D341Med (cell line): ENCODE measurements around the gene CAMK2D.
"Not testable (repeated sequence)": the region's sequence is repeated elsewhere in the genome, so short reads cannot be mapped to it uniquely, and the experiment has no call there.

ENCODE experiments used
- DNase-seq: peaks from one replicate; pipeline ENCODE4 v3.0.0; 2012; ENCODE audit warnings: low spot score

Gene CAMK2D

DNA sequence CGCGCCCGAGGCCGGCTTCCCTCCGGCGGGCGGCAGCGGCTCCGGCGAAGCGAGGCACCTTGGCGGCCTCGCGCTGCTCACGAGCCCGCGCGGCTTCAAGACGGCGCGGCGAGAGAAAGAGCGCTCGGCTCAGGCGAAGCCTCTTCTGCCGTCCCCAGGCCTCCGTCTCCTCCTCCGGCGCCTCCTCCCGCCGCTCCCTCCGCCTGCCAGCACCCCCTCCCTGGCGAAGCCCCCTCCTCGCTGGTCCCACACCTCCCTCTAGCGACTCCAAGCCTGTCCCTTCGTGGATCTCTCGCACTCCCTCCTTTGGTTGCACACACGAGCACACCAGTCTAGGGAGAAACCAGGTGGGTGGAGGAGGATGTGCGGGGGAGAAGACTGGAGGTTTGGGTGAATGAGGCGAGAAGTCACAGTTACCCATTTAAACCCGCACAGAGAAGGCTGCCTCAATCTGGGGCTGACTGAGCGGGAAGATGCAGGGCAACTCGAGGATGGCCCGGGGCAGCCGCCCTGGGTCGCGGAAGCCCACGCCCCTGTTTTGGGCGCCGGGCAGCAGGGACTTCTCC, at the start of gene CAMK2D:
TSS of gene CAMK2D (minus strand) at position 119 of the 566 bp plus-strand sequence. CDS start 670 bp downstream, outside the sequence.
- peak; percentile 84 for DNase-seq

DNA sequence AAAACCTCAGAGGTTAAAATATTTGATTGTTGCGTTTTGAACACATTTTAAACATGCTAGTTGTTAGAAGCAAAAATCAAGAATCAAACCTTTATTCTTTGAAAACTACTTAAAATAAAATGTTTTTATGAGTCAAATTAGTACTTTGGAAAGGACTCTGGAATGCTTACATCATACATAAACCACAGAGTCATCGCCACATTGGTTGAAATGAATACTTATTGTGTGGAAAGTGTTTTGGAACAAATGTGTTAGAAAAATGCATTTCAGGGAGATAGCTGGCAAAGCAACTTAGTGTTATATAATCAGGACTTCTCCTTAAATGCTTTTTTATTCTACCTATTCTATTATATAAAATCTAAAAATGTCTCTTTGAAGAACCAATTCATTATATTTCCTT, 49.4 kb upstream of the CAMK2D start:
- DNase-seq: no peak

DNA sequence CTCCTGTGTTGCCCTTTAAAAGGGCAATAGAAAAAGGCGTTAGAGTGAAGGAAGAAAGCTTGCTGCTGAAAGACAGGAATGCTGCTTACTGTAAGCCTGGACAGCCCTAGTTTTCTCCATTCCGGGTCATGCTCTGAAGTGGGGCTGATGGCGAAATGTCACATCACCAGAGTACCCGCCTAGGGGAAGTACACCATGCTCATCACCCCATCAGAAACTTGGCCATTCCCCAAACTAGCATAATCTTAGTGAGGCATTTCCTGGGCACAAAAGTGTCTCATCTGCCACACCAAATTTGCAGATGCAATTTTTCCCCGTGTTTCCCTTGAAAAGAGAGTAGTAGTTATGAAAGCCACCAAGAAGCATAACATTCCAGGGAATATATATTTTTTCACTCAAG, 47.8 kb upstream of the CAMK2D start:
- no peak for DNase-seq

DNA sequence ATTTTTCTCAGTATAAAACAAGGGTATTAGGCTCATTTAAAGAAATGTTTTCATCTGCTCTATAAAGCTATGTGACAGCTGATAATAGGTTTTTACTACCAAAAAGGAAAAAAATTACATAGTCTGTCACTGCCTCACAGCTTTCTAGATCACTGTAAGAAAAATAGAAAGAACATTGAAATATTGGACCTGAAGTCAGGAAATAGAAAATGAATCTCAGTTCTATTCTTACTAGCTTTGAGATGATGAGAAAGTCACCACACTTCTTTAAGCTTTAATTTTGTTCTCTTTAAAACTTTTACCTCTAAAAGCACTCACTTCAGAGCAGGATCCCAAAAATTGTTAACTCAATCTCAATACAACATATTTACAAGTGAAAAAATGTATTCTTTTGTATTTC, 45.3 kb upstream of the CAMK2D start:
- DNase-seq: no peak

DNA sequence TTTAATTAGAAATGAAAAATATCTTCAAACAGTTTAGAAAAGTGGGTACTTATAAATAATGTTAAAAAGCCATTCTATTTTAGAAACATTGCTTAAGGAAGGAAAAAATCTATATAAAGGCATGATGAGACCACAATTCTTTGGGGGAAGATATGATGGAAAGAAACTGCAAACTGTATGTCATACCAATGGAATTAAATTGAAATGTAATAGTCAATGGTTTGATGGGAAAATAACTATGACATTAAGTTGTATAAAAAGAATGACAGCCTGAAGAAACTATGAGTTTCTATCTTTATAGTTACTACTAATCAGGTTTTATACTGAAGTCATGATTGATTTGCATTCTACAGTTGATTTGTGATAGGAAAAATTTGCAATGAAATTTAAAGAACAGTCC, 40.3 kb upstream of the CAMK2D start:
- no peak for DNase-seq

DNA sequence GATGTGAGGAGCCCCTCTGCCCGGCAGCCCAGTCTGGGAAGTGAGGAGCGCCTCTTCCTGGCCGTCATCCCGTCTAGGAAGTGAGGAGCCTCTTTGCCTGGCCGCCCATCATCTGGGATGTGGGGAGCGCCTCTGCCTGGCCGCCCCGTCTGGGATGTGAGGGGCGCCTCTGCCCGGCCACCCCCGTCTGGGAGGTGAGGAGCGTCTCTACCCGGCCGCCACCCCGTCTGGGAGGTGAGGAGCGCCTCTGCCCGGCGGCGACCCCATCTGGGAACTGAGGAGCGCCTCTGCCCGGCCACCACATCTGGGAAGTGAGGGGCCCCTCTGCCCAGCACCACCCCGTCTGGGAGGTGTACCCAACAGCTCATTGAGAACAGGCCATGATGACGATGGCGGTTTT, 34.8 kb upstream of the CAMK2D start:
- DNase-seq: not testable (repeated sequence)

DNA sequence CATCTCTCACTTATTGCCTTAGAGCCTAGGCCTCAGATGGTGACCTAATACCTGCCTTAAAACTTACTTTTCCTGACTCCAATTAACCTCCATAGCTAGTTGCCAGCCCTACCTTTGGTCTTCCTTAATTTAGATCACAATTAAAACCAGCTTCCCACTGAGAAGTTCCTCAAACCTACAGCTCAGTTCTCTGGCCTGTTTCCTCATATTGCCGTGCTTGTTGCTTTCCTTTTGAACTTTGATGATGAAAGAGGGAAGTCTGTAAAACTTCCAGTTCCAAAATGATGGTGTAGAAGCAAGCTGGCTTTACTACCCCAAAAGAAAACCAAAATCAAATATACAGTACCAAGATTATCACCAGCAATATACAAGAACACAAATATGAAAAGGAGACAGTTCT, 28.9 kb upstream of the CAMK2D start:
- no peak for DNase-seq

DNA sequence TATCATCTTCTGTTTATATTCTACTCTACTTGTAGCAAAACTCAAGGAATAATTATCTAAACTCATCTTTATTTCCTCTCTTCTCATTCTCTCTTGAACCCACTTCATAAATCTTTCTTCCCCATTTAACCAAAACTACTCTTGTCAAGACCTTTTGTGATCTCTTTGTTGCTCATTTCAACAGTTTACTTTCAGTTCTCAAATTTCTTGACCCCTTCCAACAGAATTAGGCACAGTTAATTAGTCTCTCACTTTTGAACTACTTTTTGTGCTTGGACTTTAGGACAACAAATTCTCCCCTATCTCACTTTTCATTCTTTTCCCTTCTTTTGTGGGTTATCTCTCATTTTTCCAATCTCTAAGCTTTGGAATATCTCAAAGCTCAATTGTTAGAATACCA, 27.4 kb upstream of the CAMK2D start:
- no peak for DNase-seq

DNA sequence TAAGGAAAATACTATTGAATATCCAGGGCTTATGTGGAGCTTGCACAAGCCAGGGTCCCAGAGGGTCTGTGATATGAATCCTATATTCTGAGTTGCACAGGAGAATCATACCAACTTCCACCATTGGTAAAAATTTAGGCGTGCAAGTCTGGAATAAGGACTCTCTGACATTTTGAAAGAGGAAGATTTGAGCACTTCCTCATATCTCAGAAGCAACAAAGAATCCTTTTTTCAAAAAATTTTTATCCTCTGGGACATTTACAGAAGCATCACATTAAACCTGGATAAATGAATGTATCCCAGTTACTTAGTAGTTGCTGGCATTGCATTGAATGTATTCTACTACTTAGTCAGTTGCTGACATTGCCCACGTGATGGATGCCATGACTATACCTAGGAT, 24.2 kb upstream of the CAMK2D start:
- DNase-seq: no peak

DNA sequence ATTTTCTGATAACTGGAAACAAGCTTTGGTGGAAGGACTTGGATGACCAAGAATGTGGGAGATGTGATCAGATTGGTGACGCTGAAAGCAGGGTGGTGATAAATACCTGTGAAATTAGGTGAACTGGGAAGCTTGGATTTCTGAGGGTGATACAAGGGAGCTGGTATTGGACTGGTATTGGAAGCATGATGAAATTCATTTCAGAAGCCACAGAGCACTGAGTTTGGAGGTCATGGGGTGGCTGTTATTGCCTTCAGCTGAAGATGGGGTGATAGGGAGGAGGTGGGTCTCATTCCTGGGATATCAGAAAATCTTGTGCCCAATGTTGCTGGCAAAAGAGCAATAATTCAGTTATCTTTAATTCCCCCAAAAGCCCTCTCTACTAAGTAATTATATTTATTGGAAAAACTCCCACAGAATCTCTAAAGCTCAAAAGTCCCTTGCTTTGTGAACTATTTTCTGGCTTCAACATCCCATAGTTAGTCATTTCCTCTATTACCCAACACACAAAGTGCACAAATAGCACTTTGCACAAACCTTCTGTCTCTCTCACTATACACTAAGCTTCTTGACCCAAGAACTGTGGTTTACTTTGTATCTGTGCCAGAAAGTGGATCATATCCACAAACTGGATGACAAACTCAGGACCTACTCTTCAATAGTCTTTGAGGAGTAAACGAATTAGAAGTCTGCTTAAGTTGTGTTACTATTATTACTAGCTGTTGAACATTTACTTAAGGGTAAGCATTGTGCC, 23.1 kb upstream of the CAMK2D start:
- DNase-seq: no peak

DNA sequence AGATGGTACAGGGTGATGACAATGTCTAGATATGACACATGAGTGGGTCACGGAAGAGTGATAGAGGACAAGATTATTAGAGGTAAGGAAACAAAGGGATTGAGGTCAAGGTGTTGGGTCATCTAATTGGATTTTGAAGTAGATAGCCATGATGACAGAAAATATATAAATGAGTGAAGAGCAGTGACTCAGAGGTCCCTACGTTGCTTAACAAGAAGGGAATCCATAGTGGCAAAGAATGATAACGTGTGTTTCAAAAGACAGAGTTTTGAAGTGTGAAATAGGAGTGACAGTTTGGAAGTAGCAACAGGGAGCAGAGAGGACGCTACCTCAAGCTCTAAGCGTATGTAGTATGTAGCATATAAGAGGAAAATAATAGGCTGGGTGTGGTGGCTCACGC, 22.2 kb upstream of the CAMK2D start:
- DNase-seq: no peak

DNA sequence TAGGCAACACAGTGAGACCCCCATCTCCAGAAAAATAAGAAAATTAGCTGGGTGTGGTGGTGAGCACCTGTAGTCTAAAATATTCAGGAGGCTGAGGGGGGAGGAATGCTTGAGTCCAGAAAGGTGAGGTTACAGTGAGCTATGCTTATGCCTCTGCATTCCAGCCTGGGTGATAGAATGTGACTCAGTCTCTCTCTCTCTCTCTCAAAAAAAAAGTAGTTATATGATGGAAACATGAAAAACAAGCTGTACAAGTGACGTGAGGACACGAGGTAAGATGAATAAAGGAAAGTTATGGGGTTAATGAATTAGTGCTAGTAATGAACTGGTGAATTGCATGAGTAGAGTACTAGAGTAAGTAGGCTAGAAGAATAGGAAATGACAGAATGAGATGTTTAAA, 21.8 kb upstream of the CAMK2D start:
- DNase-seq: no peak

DNA sequence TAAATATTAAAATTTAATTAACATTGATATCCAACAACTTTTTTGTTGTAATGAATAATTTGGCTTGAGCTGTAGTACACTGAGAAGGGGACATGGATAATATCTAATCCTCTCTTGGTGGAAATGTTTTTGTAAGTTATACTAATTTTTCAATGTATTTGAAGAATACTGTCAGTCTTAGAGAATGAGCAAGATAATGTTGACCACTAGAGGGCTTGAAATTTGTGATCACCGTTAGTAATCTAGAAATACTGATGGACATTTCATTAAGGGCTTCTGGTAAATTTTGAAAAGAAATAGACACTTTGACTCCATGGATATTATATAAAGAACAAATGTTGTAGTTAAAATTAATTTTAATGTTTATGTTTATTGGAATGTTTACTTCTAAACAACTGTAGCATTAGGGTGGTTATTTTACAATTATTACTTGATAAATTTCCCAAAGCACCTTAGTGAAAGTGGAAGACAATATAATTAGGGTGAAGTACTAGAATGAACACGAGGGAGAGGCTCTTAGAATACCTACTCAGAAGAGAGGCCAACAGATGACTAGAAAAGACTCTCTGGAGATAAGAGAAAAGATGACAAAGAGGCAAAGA, 20.0 kb upstream of the CAMK2D start:
- DNase-seq: no peak

DNA sequence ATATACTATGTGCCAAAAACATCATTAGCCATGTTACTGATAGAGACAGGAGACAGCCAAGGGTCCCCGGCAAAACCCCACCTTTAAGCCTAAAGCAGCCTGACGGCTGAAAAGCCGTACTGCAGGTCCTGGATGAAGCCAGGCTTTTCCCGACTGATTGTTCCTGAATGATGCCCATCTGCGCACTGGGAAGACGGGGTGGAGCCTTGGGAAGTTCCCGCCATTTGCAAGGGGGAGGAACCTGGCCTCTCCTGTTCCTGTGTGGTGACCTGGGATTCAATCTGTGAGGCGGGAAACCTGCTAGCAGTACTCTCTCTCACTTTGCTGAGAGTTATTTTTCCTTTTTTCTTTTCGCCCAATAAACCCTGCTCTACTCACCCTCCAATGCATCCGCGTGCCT, 15.1 kb upstream of the CAMK2D start:
- no peak for DNase-seq

DNA sequence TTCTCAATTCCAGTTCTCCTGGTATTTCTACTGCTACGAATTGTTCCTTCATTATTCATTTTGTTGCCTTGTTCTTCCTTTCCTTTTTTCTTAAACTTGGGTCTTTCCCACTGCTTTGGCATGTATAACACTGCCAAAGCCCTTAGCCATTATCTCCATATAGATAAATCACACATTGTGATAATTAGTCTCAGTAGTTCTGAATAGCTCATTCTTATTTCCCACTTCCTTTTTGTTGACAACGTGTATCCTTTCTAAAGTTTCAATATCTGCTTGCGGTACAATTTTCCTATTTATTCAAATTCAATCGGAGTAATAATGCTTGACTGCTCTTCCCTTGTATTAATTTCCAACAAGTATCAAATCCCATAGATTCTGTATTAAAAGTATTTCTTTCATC, 14.5 kb upstream of the CAMK2D start:
- no peak for DNase-seq

DNA sequence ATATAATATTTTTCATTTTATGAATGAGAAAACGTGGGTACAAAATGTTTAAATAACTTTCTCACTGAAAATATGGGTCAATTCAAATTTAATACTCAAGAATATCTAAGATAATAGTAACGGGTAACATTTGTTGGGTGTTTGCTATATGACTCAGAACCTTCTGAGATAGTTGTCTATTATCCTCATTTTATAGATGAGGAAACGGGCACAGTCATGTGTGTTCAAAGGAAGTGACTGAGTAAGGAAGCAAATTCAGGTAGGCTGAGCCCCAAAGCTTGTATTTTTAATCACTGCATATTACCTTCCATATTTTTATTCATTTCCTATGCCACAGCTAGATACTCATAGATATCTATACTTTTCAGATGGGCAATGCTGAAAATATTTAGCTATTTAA, 12.2 kb upstream of the CAMK2D start:
- DNase-seq: no peak

DNA sequence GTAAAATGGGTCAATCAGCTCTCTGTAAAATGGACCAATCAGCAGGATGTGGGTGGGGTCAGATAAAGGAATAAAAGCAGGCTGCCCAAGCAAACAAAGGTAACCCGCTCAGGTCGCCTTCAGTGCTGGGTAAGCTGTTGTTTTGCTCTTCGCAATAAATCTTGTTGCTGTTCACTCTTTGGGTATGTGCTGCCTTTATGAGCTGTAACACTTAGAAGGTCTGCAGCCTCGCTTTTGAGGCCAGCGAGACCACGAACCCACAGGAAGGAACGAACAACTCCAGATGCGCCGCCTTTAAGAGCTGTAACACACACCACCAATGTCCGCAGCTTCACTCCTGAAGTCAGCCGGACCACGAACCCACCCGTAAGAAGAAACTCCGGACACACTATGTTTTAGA, 11.5 kb upstream of the CAMK2D start:
- no peak for DNase-seq

DNA sequence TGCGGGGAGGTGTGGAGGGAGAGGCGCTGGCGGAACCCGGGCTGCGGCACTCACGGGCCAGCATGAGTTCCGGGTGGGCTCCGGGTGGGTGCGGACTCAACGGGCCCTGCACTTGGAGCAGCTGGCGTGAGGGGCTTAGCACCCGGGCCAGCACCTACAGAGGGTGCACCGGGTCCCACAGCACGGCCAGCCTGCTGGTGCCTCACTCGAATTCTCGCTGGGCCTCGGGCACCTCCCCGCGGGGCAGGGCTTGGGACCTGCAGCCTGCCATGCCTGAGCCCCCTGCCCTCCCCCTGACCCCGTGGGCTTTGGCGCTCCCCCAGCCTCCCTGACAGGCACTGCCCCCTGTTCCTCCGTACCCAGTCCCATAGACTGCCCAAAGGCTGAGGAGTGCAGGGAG, 10.8 kb upstream of the CAMK2D start:
- no peak for DNase-seq

DNA sequence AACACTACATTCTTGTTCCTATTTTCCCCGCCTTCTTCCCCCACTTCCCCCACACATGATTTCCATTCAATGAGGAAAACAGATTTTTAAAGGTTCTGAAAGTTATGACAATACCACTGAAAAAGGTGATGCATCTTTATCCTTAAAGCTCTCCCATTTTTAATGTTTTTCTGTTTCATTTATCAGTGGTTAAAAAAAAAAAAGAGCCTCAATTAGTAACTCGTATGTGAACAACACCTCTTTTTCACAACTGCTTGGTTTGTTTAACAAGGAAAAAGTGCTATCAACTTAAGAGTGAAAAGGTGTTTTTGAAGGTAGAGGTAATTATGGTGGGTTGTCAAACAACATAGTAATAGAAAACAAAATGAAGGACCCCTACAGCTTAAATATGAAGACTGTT, 8.2 kb upstream of the CAMK2D start:
- no peak for DNase-seq

DNA sequence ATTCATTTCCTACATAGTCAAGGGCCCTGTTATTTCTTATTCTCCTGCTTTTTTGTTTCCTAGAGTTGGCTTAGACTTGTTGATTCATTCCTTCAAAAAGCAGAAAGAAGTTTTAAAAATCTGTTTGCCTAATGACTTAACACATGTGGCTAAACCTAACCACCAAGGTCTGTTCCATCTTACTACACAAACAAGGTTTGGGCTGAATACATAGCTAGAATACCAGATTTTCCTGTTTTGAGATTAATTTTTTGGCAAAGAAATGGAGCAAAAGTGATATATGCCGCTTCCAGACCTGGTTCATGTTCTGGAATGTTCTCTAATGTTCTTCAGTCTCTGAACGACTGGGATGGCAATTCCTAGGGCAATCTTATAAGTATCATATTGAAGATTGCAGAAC, 7.4 kb upstream of the CAMK2D start:
- no peak for DNase-seq

DNA sequence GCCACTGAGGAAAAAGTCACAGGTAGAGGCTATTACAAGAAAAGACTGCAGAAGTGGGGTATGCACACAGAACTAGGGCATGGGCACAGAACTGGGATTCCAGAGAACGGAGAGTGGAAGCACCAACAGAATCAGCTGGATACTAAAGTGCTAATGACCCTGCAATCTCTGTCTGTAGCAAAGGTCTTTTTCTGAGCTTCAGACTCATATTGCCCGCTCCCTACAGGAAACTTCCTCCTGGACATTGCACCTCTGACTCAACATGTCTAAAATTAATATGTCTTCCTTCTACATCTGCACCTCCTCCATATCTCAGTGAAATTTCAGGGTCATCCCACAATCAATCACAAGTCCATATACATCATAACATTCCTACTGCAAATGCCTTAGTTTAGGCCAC, 5.3 kb upstream of the CAMK2D start:
- DNase-seq: no peak

DNA sequence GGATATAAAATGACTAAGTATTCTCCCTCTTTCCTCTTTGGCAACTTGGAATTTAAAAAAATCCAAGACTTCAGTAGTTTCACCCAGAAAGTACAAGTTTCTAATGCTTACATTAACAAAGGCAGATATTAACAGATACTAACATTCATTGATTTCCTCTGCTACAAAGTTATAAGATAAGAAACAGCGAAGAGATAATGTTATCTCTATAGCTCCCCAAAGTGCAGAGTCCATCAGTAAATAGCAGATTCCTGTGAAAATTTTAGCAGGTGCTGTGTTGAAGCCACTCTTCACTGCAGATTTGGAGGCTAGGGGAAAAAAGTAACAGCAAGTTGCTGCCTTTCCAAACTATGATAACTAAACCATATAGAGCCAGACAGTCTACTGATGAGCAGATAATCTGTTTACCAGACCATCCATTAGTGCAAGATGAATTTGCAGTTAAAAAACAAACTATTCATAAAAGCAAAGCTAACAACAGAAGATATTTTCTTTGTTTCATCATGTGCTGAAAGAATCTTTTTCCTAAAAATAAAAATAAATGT, 3.3 kb upstream of the CAMK2D start:
- no peak for DNase-seq

DNA sequence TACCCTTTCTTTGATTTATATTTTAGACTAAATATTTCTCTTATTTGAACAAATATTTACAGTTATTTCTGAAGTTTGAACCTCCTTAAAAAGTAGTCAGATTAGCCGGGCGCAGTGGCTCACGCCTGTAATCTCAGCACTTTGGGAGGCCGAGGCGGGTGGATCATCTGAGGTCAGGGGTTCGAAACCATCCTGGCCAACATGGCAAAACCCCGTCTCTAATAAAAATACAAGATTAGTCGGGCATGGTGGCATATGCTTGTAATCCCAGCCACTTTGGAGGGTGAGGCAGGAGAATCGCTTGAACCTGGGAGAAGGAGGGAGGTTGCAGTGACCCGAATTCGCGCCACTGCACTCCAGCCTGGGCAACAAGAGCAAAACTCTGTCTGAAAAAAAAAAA, 2.4 kb upstream of the CAMK2D start:
- DNase-seq: not testable (repeated sequence)

DNA sequence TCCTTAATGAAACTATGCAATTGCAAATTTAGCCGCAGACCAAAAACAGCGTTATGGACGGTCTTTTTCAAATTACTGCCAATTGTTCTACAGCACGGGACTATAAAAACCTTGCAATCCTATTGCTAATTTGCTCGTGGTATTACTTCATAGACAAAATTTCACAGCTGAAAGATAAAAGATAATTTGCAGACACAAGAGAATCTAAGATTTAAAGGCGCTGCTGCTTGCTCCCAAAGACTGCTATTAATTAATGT, 1.4 kb upstream of the CAMK2D start:
- DNase-seq: no peak
